NT2/D1 (cell line): Measurements from ENCODE around the gene RIPK3.
"Not testable (repeated sequence)": the region's sequence is repeated elsewhere in the genome, so short reads cannot be mapped to it uniquely, and the experiment has no call there.

Experiments used
- DNase-seq: peaks from one replicate; pipeline ENCODE4 v3.0.0-alpha.2; 2011; ENCODE audit warnings: low read depth, low spot score
- H3K27me3 ChIP-seq: 2 replicates; pipeline ENCODE4 v1.6.0; 2011; ENCODE audit warnings: mild to moderate bottlenecking; ENCODE audit not compliant: insufficient read length, insufficient read depth
- H3K36me3 ChIP-seq: 2 replicates; pipeline ENCODE4 v1.6.1; 2011; ENCODE audit warnings: mild to moderate bottlenecking, low read length, mixed read lengths; ENCODE audit not compliant: insufficient read depth, insufficient read length
- H3K4me1 ChIP-seq: 2 replicates; pipeline ENCODE4 v1.5.1; 2011; ENCODE audit not compliant: insufficient read depth, insufficient read length
- H3K4me3 ChIP-seq: 2 replicates; pipeline ENCODE4 v1.5.1; 2011; ENCODE audit warnings: low read depth; ENCODE audit not compliant: insufficient read length
- H3K9ac ChIP-seq: 2 replicates; pipeline ENCODE4 v1.6.0; 2011; ENCODE audit warnings: low read depth; ENCODE audit not compliant: insufficient read length
- H3K9me3 ChIP-seq: 2 replicates; pipeline ENCODE4 v1.5.1; 2011; ENCODE audit warnings: mild to moderate bottlenecking, low read length; ENCODE audit not compliant: insufficient read depth
- SUZ12 ChIP-seq: IDR thresholded peaks from 2 replicates; pipeline ENCODE4 v1.6.1; 2011; ENCODE audit not compliant: insufficient read length, insufficient read depth; ENCODE audit errors: extremely low read depth
- YY1 ChIP-seq: IDR thresholded peaks from 2 replicates; pipeline ENCODE4 v1.6.1; 2011; ENCODE audit not compliant: insufficient read length, insufficient read depth
- ZNF274 ChIP-seq: IDR thresholded peaks from 2 replicates; pipeline ENCODE4 v1.6.1; 2011; ENCODE audit warnings: mild to moderate bottlenecking, low read depth, low read length

RIPK3 gene

GRCh38 chr14:24362241-24362960, 22.6 kb upstream of the RIPK3 start:
- peaks cover 2% of the 10 kb centered on the region for H3K4me1 ChIP-seq

GRCh38 chr14:24361326-24361725, 21.5 kb upstream of the RIPK3 start:
- Histone ChIP-seq H3K36me3 (no peaks in the 10 kb centered on the region), H3K4me3 (no peak overlapping the region), H3K27me3 (no peaks in the 10 kb centered on the region), H3K4me1 (peaks cover 2% of the 10 kb centered on the region), H3K9me3 (no peaks in the 10 kb centered on the region), H3K9ac (no peak overlapping the region)
- DNase-seq: no peak
- TF ChIP-seq YY1: no peak
- TF ChIP-seq SUZ12: no peak
- TF ChIP-seq ZNF274: no peak

More at GRCh38 chr14:24362241-24362960, 22.6 kb upstream of the RIPK3 start:
- no peak for DNase-seq
- Histone ChIP-seq H3K4me3 (no peak overlapping the region), H3K36me3 (no peaks in the 10 kb centered on the region), H3K9me3 (no peaks in the 10 kb centered on the region), H3K9ac (no peak overlapping the region), H3K27me3 (no peaks in the 10 kb centered on the region)
- TF ChIP-seq SUZ12: no peak
- TF ChIP-seq ZNF274: no peak
- TF ChIP-seq YY1: no peak

- Histone ChIP-seq H3K27me3 (no peaks in the 10 kb centered on the region), H3K9me3 (no peaks in the 10 kb centered on the region), H3K4me3 (no peak overlapping the region), H3K4me1 (no peaks in the 10 kb centered on the region), H3K36me3 (no peaks in the 10 kb centered on the region), H3K9ac (no peak overlapping the region)
- TF ChIP-seq YY1 (no peak), SUZ12 (no peak), ZNF274 (no peak)
- DNase-seq: no peak
Observed at GRCh38 chr14:24360281-24360680, 20.5 kb upstream of the RIPK3 start.

GRCh38 chr14:24356208-24356607, 16.4 kb upstream of the RIPK3 start:
- no peaks in the 10 kb centered on the region for H3K9me3 ChIP-seq
- no peaks in the 10 kb centered on the region for H3K36me3 ChIP-seq
- no peak overlapping the region for H3K4me3 ChIP-seq
- H3K9ac ChIP-seq: no peak overlapping the region
- TF ChIP-seq SUZ12 (no peak), ZNF274 (no peak), YY1 (no peak)
- peaks cover 2% of the 10 kb centered on the region for H3K4me1 ChIP-seq
- no peak for DNase-seq
- H3K27me3 ChIP-seq: no peaks in the 10 kb centered on the region

GRCh38 chr14:24355009-24355408, 15.2 kb upstream of the RIPK3 start:
- DNase-seq: no peak
- Histone ChIP-seq H3K27me3 (no peaks in the 10 kb centered on the region), H3K9ac (no peak overlapping the region), H3K9me3 (no peaks in the 10 kb centered on the region), H3K36me3 (no peaks in the 10 kb centered on the region), H3K4me1 (peaks cover 2% of the 10 kb centered on the region), H3K4me3 (no peak overlapping the region)
- no peak for TF ChIP-seq YY1
- TF ChIP-seq ZNF274: no peak
- no peak for TF ChIP-seq SUZ12

GRCh38 chr14:24354482-24354825, 14.7 kb upstream of the RIPK3 start:
- not testable (repeated sequence) for H3K9me3 ChIP-seq, H3K4me3 ChIP-seq, H3K36me3 ChIP-seq, H3K4me1 ChIP-seq, DNase-seq, H3K27me3 ChIP-seq, H3K9ac ChIP-seq

- Histone ChIP-seq H3K4me1 (peaks cover 2% of the 10 kb centered on the region), H3K27me3 (no peaks in the 10 kb centered on the region), H3K9ac (no peak overlapping the region), H3K36me3 (no peaks in the 10 kb centered on the region), H3K4me3 (no peak overlapping the region), H3K9me3 (no peaks in the 10 kb centered on the region)
- no peak for DNase-seq
- TF ChIP-seq SUZ12: no peak
- no peak for TF ChIP-seq YY1
- TF ChIP-seq ZNF274: no peak
Observed at GRCh38 chr14:24353559-24354481, 14.0 kb upstream of the RIPK3 start.
